Putamen (tissue), 1 donor: ENCODE data around the gene ATP11A.
"Not testable (repeated sequence)": the region's sequence is repeated elsewhere in the genome, so short reads cannot be mapped to it uniquely, and the experiment has no call there.

Source experiments
- DNase-seq: peaks from one replicate; pipeline ENCODE4 v3.0.0-alpha.2; 2016; ENCODE audit warnings: low spot score

ATP11A gene

DNA sequence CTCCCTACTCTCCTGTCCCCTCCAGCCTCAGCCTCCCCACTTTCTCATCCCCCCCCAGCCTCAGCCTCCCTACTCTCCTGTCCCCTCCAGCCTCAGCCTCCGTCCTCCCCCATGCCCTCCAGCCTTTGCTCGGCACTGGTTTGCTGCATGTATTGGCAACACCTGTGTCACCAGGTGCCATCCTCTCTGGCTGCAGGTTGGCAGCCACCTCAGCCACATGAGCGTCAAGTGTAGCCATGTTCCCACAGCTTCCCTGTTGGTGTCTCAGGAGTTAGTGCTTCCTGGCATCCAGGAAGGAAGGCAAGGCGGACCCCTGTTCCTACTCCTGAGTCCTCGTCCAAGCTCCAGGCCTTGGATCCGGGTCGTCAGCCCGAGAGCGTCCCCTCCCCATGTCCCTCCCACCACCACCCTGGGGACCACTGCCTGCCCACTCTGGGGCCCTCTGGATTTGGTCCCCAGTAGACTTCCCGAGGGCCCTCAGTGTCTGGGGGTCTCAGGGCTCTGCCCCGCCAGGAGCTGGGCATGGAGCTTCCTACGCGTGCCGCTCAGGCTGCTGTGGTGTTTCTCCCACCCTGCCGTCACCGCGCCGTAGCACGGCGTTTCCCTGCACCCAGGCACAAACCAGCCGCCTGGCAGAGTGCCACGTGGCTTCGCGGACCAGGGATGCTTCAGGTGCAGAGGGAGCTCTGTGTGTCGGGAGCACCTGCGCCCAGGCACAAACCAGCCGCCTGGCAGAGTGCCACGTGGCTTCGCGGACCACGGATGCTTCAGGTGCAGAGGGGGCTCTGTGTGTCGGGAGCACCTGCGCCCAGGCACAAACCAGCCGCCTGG is 150.8 kb downstream of the ATP11A start:
- no peak for DNase-seq

- DNase-seq: not testable (repeated sequence)
Measured at GRCh38 chr13:112841303-112842015, 151.6 kb downstream of the ATP11A start.

- no peak for DNase-seq
Measured at GRCh38 chr13:112842343-112842856, 152.6 kb downstream of the ATP11A start.

DNA sequence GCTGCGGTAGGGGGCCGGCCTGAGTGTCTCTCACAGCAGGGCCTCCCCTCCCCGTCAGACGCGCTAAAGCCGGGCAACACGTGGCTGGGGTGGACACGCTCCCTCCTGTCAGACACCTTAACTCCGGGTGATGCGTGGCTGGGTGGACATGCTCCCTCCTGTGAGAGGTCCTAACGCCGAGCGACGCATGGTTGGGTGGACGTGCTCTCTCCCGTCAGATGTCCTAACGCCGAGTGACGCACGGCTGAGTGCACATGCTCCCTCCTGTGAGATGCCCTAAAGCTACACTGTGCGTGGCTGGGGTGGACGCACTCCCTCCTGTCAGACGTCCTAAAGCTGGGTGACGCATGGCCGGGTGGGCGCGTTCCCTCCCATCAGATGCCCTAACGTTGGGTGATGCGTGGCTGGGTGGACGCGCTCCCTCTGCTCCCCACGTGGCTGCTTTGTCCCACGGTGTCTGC is 153.1 kb downstream of the ATP11A start:
- DNase-seq: no peak

- DNase-seq: no peak
Measured at GRCh38 chr13:112843392-112844111, 153.7 kb downstream of the ATP11A start.

DNA sequence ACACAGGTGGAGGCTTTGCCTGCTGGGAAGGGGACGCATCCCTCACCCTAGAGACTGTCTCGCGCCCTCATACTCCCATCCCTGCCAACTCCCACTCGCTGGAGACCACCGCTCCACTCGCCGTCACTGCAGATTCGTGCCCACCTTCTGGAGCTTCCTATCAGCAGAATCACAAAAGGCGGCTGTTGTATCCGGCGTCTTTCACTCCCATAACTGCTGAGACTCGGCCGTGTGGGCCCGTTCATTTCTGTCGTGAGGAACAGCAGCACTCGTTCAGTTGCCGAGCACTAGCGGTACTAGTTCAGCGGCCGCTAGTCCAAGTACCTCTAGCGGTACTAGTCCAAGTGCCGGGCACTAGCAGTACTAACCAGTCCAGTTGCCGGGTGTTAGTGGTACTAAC is 154.6 kb downstream of the ATP11A start:
- DNase-seq: no peak

DNA sequence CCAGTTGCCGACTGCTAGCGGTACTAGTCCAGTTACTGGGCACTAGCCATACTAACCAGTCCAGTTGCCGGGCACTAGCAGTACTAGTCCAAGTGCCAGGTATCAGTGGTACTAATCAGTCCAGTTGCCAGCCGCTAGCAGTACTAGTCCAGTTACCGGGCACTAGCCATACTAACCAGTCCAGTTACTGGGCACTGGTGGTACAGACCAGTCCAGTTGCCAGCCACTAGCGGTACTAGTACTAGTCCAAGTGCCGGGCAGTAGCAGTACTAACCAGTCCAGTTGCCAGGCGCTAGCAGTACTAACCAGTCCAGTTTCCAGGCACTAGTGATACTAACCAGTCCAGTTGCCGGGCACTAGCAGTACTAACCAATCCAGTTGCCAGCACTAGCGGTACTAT is 155.0 kb downstream of the ATP11A start:
- DNase-seq: no peak

DNA sequence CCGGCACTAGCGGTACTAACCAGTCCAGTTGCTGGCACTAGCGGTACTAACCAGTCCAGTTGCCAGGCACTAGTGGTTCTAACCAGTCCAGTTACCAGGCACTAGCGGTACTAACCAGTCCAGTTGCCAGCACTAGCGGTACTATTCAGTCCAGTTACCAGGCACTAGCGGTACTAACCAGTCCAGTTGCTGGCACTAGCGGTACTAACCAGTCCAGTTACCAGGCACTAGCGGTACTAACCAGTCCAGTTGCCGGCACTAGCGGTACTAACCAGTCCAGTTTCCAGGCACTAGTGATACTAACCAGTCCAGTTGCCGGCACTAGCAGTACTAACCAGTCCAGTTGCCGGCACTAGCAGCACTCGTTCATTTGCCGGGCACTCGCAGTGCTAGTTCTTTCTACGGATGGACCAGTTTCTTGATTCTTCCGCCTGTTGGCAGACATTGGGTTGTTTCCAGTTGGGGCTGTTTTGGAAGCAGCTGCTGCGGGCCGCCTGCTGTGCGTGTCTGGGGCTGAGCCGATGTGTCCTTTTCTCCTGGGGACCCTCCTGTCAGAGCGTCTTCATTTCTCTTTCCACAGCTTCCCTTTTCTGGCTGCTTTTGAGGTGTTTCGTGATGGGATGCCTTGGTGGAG is 155.8 kb downstream of the ATP11A start:
- DNase-seq: no peak

GRCh38 chr13:112846411-112847115 is 156.7 kb downstream of the ATP11A start:
- no peak for DNase-seq

DNA sequence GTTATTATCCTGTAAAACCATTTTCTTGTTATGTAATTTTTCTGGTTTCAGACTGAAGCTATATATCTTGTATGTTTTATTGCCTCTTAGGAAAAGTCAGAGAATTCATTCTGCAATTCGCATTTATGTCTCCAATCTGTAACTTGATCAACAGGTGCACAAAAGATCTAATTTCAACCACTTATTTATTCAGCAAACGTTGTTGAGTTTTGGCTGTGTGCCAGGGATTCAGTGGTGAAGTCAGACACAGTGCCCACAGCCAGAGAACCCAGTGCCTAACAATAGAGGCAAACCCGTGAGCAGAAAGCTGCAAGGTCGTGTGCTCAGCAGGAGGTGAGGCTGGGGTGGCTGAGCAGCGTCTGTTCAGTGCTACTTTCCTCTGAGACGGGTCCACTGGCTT is 159.7 kb downstream of the ATP11A start:
- no peak for DNase-seq

DNA sequence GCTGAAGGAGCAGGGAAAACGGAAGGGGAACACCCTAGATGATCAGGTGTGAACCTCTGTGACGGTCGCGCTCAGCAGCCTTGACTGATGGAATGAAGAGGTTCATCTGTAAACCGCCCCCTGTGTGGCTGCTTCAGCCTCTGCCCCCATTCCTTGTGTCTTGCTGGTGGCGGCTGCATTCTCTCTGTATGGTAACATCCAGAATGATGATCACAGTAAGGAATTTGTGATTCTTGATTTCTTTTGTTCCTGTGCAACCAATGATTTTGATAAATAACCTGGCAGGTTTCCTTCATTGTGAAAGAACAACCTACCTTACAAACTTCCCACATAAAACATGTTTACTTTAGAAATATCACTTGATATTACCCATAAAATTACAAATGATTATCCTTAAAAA is 160.4 kb downstream of the ATP11A start:
- no peak for DNase-seq

DNA sequence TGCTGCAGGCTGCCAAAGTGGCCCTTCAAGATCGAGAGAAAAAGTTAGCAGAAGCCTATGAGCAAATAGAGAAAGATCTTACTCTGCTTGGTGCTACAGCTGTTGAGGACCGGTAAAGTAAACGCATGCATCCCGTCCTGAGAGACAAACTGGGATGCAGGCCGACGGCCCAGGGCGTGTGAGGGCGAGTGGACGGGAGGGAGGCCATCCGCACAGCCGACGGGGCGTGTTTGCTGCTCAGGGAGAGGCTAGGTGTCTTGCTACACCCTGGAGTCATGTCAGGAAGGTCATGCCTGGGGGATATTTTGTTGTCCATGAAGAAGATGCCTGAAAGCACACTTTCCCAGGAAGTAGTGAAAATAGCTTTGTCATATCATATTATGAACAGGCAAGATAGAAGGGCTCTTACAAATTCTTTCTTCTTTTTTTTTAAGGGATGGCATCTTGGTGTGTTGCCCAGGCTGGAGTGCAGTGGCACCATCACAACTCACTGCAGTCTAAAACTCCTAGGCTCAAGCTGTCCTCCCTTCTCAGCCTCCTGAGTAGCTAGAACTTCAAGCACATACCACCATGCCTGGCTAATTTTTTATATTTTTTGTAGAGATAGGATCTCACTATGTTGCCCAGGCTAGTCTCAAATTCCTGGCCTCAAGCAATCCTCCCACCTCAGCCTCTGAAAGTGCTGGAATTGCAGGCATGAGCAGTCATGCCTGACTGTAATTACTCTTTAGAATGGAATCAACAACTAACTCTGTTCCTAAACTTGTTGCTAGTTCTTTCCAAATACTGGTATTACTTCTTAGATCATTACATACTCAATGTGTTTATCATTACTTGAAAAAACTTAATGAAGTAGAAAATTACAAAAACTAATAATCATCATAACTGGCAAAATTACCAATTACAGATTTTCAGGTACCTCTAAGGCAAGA is 161.5 kb downstream of the ATP11A start:
- DNase-seq: no peak

GRCh38 chr13:112852392-112852791 is 162.6 kb downstream of the ATP11A start:
- no peak for DNase-seq

GRCh38 chr13:112852808-112853207 is 163.0 kb downstream of the ATP11A start:
- no peak for DNase-seq

DNA sequence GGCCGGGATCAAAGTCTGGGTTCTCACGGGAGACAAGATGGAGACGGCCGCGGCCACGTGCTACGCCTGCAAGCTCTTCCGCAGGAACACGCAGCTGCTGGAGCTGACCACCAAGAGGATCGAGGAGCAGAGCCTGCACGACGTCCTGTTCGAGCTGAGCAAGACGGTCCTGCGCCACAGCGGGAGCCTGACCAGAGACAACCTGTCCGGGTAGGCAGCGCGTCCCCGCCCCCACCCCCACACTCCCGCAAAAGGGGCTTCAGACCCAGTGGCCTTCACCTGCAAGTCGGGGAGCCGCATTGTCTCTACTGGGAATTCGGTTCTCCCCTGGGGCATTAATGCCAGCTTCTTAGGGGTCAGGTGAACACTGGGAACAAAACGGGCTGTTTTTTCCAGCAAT is 164.5 kb downstream of the ATP11A start:
- DNase-seq: no peak

DNA sequence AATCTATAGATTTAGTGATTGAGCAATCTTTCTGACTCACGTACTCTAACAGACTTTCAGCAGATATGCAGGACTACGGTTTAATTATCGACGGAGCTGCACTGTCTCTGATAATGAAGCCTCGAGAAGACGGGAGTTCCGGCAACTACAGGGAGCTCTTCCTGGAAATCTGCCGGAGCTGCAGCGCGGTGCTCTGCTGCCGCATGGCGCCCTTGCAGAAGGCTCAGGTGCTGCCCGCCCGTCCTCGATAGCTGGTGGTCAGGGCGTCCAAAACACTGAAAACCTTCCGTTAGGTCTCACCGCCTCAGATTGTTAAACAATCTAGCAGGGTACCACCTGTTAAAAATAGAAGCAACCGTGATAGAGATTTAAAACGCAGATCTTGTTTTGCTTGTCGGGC is 166.0 kb downstream of the ATP11A start:
- no peak for DNase-seq

DNA sequence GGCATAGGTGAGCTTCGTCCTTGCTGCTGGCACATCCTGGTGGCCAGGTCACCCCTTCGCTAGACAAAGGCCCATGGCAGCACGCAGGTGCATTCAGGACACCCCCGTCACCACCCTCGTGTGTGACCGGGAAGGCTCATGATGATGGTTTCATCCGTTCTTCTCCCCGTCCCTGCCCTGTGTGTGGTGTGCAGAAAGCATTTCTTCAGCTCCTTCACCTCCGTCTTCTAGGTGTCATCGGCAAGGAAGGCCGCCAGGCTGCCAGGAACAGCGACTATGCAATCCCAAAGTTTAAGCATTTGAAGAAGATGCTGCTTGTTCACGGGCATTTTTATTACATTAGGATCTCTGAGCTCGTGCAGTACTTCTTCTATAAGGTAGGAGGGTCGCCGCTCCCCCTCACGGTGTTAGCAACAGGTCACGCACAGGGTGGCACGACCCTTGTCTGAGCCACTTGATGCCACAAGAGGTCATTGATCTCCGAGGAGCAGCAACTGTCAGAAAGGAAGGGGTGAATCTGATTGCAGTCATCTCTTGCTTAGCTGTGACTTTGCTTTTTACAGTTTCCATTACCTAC is 168.2 kb downstream of the ATP11A start:
- DNase-seq: no peak

DNA sequence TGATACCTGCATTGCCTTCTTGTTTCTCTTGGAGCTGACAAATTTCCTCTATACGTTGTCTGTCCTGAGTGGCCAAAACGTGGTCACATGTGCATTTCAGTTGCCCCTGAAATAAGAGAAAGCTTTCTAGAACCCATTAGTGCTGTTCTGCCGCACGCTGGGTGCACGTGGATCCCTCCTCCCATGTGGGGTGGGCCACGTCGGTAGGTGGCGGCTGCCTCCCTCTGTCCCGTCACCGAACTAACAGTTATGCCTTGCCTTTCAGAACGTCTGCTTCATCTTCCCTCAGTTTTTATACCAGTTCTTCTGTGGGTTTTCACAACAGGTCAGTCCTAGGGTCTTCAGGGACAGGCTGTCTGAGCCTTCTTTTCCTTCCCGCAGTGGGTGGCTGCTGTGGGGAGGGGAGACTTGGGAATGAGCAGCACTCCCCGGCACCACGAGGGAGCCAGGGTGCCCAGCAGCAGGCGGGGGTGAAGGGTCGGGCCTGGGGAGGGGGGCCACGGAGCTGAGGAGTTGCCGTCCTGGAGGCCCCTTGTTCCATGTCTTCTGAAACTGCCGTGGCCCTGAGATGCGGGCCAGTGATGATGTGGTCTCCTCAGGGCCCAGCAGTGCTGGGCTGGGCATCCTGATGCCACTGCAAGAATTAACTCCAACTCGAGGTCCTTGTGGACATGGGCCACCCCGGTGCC is 169.4 kb downstream of the ATP11A start:
- no peak for DNase-seq

DNA sequence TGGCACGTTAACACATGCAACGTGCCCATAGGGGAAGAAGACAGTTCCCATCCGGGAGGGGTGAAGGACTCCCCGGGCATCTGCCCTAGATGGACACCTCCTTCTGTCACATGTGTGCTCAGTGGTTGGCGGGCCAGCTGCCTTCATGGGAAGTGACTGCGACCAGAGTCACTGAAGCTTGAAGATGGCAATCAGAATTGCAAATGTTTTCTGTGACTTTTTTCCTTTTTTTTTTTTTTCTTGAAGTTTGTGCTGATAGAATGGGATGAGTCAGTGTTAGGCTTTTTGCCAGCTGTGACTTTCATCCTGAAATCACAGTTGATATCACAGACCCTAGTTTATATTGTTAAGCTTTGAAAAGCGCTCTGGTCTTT is 170.0 kb downstream of the ATP11A start:
- DNase-seq: no peak
